Dedifferentiated amniotic fluid mesenchymal stem cell (primary cell): Measurements from ENCODE around the gene RAD52.

Experiments
- DNase-seq: peaks from one replicate; pipeline ENCODE4 v3.0.0-alpha.2; 2016; ENCODE audit errors: extremely low spot score

RAD52 gene

DNA sequence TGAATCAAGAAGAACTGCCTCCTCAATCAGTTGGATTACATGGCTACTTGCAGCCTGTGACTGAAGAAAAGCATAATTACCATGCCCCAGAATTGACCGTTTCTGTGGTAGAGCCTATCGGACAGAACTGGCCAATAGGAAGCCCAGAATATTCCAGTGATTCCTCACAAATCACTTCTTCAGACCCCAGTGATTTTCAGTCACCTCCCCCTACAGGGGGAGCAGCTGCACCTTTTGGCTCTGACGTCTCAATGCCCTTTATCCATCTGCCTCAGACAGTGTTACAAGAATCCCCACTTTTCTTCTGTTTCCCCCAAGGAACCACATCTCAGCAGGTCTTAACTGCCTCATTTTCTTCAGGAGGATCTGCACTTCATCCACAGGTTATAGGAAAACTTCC is 80.8 kb downstream of the RAD52 start:
- DNase-seq, result no peak

DNA sequence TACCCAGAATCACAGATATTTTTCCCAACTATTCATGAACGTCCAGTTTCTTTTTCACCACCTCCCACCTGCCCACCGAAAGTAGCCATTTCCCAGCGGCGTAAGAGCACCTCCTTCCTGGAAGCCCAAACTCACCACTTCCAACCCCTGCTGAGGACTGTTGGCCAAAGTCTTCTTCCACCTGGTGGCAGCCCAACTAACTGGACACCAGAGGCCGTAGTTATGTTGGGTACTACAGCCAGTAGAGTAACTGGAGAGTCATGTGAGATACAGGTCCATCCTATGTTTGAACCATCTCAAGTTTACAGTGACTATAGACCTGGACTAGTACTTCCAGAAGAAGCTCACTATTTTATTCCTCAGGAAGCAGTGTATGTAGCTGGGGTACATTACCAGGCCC is 81.6 kb downstream of the RAD52 start:
- no peak for DNase-seq

DNA sequence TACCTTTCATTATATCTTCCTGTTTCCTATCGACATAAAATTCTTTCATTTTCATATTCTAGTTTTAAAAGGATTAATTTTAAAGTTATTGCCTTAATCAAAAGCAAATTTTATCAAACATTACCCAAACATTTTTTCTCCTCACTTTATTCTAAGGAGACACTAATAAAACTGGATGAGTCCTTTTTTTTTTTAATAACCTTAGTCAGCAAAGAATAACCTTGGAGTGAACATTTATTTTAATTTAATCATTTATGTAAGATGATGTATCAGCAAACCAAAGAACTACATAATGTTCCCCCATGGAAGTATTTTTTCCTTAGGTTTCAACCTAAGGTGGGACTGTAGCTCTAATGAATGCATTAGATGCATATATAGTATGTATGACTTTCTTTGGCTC is 83.9 kb downstream of the RAD52 start:
- DNase-seq, result no peak

DNA sequence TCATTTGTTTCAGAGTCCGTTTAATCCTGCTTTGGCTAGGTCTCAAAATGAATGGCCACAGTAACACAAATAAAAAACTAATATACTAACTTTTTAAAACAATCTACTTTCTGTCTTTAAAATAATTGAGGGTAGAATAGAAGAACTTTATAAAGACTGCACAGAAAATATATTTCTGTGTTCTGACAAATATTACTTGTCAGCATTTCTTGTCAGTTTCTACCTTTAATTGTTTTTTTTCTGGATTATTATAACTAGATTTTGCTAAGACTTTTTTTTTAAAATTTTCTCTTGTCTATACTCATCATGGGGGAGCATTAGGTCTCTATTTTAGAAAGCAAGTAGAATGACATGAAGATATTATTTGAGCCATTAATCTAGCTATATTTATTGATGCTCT is 86.2 kb downstream of the RAD52 start:
- no peak for DNase-seq

DNA sequence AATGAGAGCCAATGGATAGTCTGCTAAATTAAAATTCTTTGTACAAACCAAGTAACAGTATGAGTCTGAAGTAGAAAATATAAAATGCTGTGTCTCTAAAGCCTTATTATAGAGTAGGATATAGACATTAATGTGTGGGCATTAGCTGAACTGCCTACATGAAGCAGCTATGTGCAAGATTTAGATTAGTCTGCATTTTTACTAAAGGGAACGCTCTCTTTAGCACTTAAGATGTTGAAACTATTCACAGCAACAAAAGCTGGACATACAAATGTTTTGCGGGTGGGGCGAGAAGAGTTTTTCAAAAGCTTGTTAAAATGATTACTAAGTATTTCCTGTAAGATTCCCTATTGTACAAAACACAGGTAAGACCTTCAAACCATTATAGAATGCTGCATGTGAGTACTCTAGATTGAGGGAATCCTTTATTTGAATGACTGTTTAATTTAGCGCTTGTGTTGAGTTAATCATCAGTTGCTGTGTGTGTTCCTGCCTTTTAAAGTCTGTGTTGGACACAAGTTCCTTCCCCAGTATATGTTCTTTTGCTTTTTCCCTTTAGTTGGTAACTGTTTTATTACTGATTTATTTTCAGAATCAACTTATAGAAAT is 87.1 kb downstream of the RAD52 start:
- DNase-seq, result no peak
